Measurements from ENCODE around the gene HBE1. TPM values are rescaled to one million over a fixed set of nuclear protein-coding genes. Genes with fewer than 3 reads are reported as not detected.

HBE1 gene
- total RNA-seq, 5 donors from 2014 or later (not counting 1 experiment from before 2014, with no cell fraction given): 3.1 to 3.2 (median 3.2) TPM; not detected in 2

GRCh38 chr11:5245155-5245554 is 24.6 kb downstream of the HBE1 start:
- Histone ChIP-seq H3K9me3 (no peaks in the 10 kb centered on the region), H3K36me3 (ENCODE audit: control insufficient read depth in 2 of 2, extremely low read depth in 1 of 2, insufficient read depth in 1 of 2, low read length in 1 of 2) (no peaks in the 10 kb centered on the region), H3K27me3 (replicated peaks in 1 of 2; ENCODE audit: control insufficient read depth in 2 of 2, extremely low read depth in 1 of 2, insufficient read depth in 2 of 2, low read length in 1 of 2) (no peaks in the 10 kb centered on the region), H3K4me3 (ENCODE audit: control insufficient read depth in 1 of 2, extremely low read depth in 1 of 2, low read length in 1 of 2) (no peak overlapping the region), H3K4me1 (ENCODE audit: control insufficient read depth in 1 of 2, extremely low read depth in 1 of 2, insufficient read depth in 2 of 2, low read length in 2 of 2) (no peaks in the 10 kb centered on the region), H3K27ac (ENCODE audit: low read length) (no peak overlapping the region)
- POLR2A ChIA-PET: no interaction called here
- no peaks in the 10 kb centered on the region for H3K36me3 Mint-ChIP-seq
- H3K27ac Mint-ChIP-seq: no peak overlapping the region
- H3K9me3 Mint-ChIP-seq: no peaks in the 10 kb centered on the region
- DNase-seq (no peak), ATAC-seq (replicated peaks in 1 of 4) (no peak)
- no CpG with 5 or more reads among the region's 2 CpGs for WGBS (ENCODE audit: insufficient coverage)
- no peak overlapping the region for H3K4me3 Mint-ChIP-seq
- CTCF ChIA-PET: no interaction called here
- H3K27me3 Mint-ChIP-seq: peaks cover 0 to 11% of the 10 kb centered on the region in 2 donors
- H3K4me1 Mint-ChIP-seq: no peaks in the 10 kb centered on the region

DNA sequence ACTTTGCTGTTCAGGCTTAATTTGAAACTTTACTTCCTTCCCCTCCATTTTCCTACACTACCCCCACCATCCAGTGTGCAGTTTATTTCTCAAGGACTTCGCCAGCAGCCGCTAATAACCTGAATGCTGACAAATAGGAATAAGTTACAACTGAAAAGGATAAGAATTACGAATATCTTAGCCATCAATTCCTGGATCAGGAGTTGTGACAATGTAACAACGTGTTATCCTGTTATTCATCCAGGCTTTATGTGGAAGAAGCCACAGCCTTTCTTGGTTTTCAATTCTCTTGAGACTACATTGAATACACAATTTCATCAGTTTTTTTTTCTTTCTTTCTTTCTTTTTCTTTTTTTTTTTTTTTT is 25.9 kb downstream of the HBE1 start:
- Mint-ChIP-seq H3K36me3 (no peaks in the 10 kb centered on the region), H3K27ac (no peak overlapping the region), H3K4me1 (no peaks in the 10 kb centered on the region), H3K9me3 (no peaks in the 10 kb centered on the region), H3K27me3 (peaks cover 2 to 14% of the 10 kb centered on the region in 2 donors), H3K4me3 (no peak overlapping the region)
- Histone ChIP-seq H3K9me3 (no peaks in the 10 kb centered on the region), H3K36me3 (ENCODE audit: control insufficient read depth in 2 of 2, extremely low read depth in 1 of 2, insufficient read depth in 1 of 2, low read length in 1 of 2) (no peaks in the 10 kb centered on the region), H3K27me3 (replicated peaks in 1 of 2; ENCODE audit: control insufficient read depth in 2 of 2, extremely low read depth in 1 of 2, insufficient read depth in 2 of 2, low read length in 1 of 2) (no peaks in the 10 kb centered on the region), H3K4me1 (ENCODE audit: control insufficient read depth in 1 of 2, extremely low read depth in 1 of 2, insufficient read depth in 2 of 2, low read length in 2 of 2) (no peaks in the 10 kb centered on the region), H3K27ac (ENCODE audit: low read length) (no peak overlapping the region), H3K4me3 (ENCODE audit: control insufficient read depth in 1 of 2, extremely low read depth in 1 of 2, low read length in 1 of 2) (no peak overlapping the region)
- DNase-seq (no peak), ATAC-seq (replicated peaks in 1 of 4) (no peak)
- ChIA-PET CTCF (no interaction called here), POLR2A (no interaction called here)
- WGBS (ENCODE audit: insufficient coverage): no CpG with 5 or more reads among the region's 4 CpGs

- POLR2A ChIA-PET: no interaction called here
- peaks cover 2 to 16% of the 10 kb centered on the region in 2 donors for H3K27me3 Mint-ChIP-seq
- H3K9me3 Mint-ChIP-seq: no peaks in the 10 kb centered on the region
- no peak overlapping the region for H3K27ac Mint-ChIP-seq
- CTCF ChIA-PET: no interaction called here
- Histone ChIP-seq H3K4me3 (ENCODE audit: control insufficient read depth in 1 of 2, extremely low read depth in 1 of 2, low read length in 1 of 2) (no peak overlapping the region), H3K27me3 (replicated peaks in 1 of 2; ENCODE audit: control insufficient read depth in 2 of 2, extremely low read depth in 1 of 2, insufficient read depth in 2 of 2, low read length in 1 of 2) (no peaks in the 10 kb centered on the region), H3K36me3 (ENCODE audit: control insufficient read depth in 2 of 2, extremely low read depth in 1 of 2, insufficient read depth in 1 of 2, low read length in 1 of 2) (no peaks in the 10 kb centered on the region), H3K4me1 (ENCODE audit: control insufficient read depth in 1 of 2, extremely low read depth in 1 of 2, insufficient read depth in 2 of 2, low read length in 2 of 2) (no peaks in the 10 kb centered on the region), H3K27ac (ENCODE audit: low read length) (no peak overlapping the region), H3K9me3 (no peaks in the 10 kb centered on the region)
- no peak overlapping the region for H3K4me3 Mint-ChIP-seq
- H3K36me3 Mint-ChIP-seq: no peaks in the 10 kb centered on the region
- H3K4me1 Mint-ChIP-seq: no peaks in the 10 kb centered on the region
- DNase-seq: no peak
- ATAC-seq (replicated peaks in 1 of 4): no peak
- WGBS (ENCODE audit: insufficient coverage): 63% methylated on average over 6 of the region's 7 CpGs
Observed at GRCh38 chr11:5242933-5243815, 26.6 kb downstream of the HBE1 start.

DNA sequence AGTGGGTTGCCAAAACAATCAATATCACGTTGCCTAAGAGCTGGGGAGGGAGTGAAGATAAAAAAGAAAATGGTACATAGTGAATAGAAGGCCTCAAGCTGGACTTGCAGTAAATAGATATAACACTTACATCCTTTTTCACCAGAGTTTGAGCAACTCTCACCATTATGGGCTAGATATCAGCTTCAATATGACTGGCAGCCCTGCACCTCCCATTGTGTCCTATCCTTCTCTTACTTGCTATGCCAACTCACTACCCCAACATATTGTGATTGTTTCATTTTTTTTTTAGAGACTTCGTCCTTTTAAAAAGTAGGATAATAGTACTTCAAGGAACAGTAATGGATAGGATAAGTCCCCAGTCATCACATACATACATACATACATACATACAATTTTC is 27.5 kb downstream of the HBE1 start:
- no peaks in the 10 kb centered on the region for H3K27me3 ChIP-seq (replicated peaks in 1 of 2; ENCODE audit: control insufficient read depth in 2 of 2, extremely low read depth in 1 of 2, insufficient read depth in 2 of 2, low read length in 1 of 2)
- no peaks in the 10 kb centered on the region for H3K4me1 ChIP-seq (ENCODE audit: control insufficient read depth in 1 of 2, extremely low read depth in 1 of 2, insufficient read depth in 2 of 2, low read length in 2 of 2)
- no peak for DNase-seq
- no peaks in the 10 kb centered on the region for H3K9me3 ChIP-seq
- ChIA-PET POLR2A (no interaction called here), CTCF (no interaction called here)
- Mint-ChIP-seq H3K9me3 (no peaks in the 10 kb centered on the region), H3K27ac (no peak overlapping the region), H3K4me1 (no peaks in the 10 kb centered on the region), H3K4me3 (no peak overlapping the region), H3K36me3 (no peaks in the 10 kb centered on the region), H3K27me3 (peaks cover 2 to 16% of the 10 kb centered on the region in 2 donors)
- no peak overlapping the region for H3K4me3 ChIP-seq (ENCODE audit: control insufficient read depth in 1 of 2, extremely low read depth in 1 of 2, low read length in 1 of 2)
- no peak for ATAC-seq (replicated peaks in 1 of 4)
- no peak overlapping the region for H3K27ac ChIP-seq (ENCODE audit: low read length)
- WGBS (ENCODE audit: insufficient coverage): no CpG with 5 or more reads among the region's 2 CpGs
- no peaks in the 10 kb centered on the region for H3K36me3 ChIP-seq (ENCODE audit: control insufficient read depth in 2 of 2, extremely low read depth in 1 of 2, insufficient read depth in 1 of 2, low read length in 1 of 2)

GRCh38 chr11:5241458-5241857 is 28.3 kb downstream of the HBE1 start:
- no peaks in the 10 kb centered on the region for H3K4me1 Mint-ChIP-seq
- no peak for ATAC-seq (replicated peaks in 1 of 4)
- Histone ChIP-seq H3K27ac (ENCODE audit: low read length) (no peak overlapping the region), H3K4me1 (ENCODE audit: control insufficient read depth in 1 of 2, extremely low read depth in 1 of 2, insufficient read depth in 2 of 2, low read length in 2 of 2) (no peaks in the 10 kb centered on the region), H3K4me3 (ENCODE audit: control insufficient read depth in 1 of 2, extremely low read depth in 1 of 2, low read length in 1 of 2) (no peak overlapping the region), H3K36me3 (ENCODE audit: control insufficient read depth in 2 of 2, extremely low read depth in 1 of 2, insufficient read depth in 1 of 2, low read length in 1 of 2) (no peaks in the 10 kb centered on the region), H3K27me3 (replicated peaks in 1 of 2; ENCODE audit: control insufficient read depth in 2 of 2, extremely low read depth in 1 of 2, insufficient read depth in 2 of 2, low read length in 1 of 2) (no peaks in the 10 kb centered on the region), H3K9me3 (no peaks in the 10 kb centered on the region)
- CTCF ChIA-PET: no interaction called here
- no peaks in the 10 kb centered on the region for H3K9me3 Mint-ChIP-seq
- H3K36me3 Mint-ChIP-seq: no peaks in the 10 kb centered on the region
- H3K27me3 Mint-ChIP-seq: peaks cover 2 to 18% of the 10 kb centered on the region in 2 donors
- DNase-seq: no peak
- 45% methylated on average over 2 of the region's 3 CpGs for WGBS (ENCODE audit: insufficient coverage)
- no peak overlapping the region for H3K4me3 Mint-ChIP-seq
- no peak overlapping the region for H3K27ac Mint-ChIP-seq
- POLR2A ChIA-PET: no interaction called here

DNA sequence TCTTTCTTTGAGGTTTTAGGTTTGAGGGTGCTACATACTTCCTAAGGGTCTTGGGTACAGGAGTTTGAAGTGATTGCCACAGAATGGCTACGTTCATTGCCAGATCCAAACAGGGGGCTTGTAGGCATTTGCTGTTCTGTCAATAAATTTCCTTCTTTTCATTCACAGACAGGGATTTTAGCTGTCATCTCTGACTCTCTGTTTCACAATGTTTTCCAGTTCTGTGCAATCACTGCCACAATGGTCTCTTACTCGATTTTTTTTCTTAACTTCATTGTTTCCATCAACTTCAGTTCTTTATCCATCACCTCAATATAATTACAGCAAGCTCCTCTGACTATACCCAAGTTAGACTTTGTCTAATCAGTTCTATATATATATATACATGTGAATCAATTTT is 29.3 kb downstream of the HBE1 start:
- Histone ChIP-seq H3K4me1 (ENCODE audit: control insufficient read depth in 1 of 2, extremely low read depth in 1 of 2, insufficient read depth in 2 of 2, low read length in 2 of 2) (no peaks in the 10 kb centered on the region), H3K36me3 (ENCODE audit: control insufficient read depth in 2 of 2, extremely low read depth in 1 of 2, insufficient read depth in 1 of 2, low read length in 1 of 2) (no peaks in the 10 kb centered on the region), H3K9me3 (no peaks in the 10 kb centered on the region), H3K4me3 (ENCODE audit: control insufficient read depth in 1 of 2, extremely low read depth in 1 of 2, low read length in 1 of 2) (no peak overlapping the region), H3K27ac (ENCODE audit: low read length) (no peak overlapping the region), H3K27me3 (replicated peaks in 1 of 2; ENCODE audit: control insufficient read depth in 2 of 2, extremely low read depth in 1 of 2, insufficient read depth in 2 of 2, low read length in 1 of 2) (no peaks in the 10 kb centered on the region)
- no peaks in the 10 kb centered on the region for H3K36me3 Mint-ChIP-seq
- peaks cover 2 to 15% of the 10 kb centered on the region in 2 donors for H3K27me3 Mint-ChIP-seq
- DNase-seq: no peak
- WGBS (ENCODE audit: insufficient coverage): 40% methylated on average over 1 of the region's 2 CpGs
- POLR2A ChIA-PET: no interaction called here
- no peak overlapping the region for H3K27ac Mint-ChIP-seq
- H3K4me3 Mint-ChIP-seq: no peak overlapping the region
- no peaks in the 10 kb centered on the region for H3K4me1 Mint-ChIP-seq
- CTCF ChIA-PET: no interaction called here
- H3K9me3 Mint-ChIP-seq: no peaks in the 10 kb centered on the region
- ATAC-seq (replicated peaks in 1 of 4): no peak

- Histone ChIP-seq H3K27ac (ENCODE audit: low read length) (no peak overlapping the region), H3K27me3 (replicated peaks in 1 of 2; ENCODE audit: control insufficient read depth in 2 of 2, extremely low read depth in 1 of 2, insufficient read depth in 2 of 2, low read length in 1 of 2) (no peaks in the 10 kb centered on the region), H3K36me3 (ENCODE audit: control insufficient read depth in 2 of 2, extremely low read depth in 1 of 2, insufficient read depth in 1 of 2, low read length in 1 of 2) (no peaks in the 10 kb centered on the region), H3K4me3 (ENCODE audit: control insufficient read depth in 1 of 2, extremely low read depth in 1 of 2, low read length in 1 of 2) (no peak overlapping the region), H3K4me1 (ENCODE audit: control insufficient read depth in 1 of 2, extremely low read depth in 1 of 2, insufficient read depth in 2 of 2, low read length in 2 of 2) (no peaks in the 10 kb centered on the region), H3K9me3 (no peaks in the 10 kb centered on the region)
- POLR2A ChIA-PET: no interaction called here
- H3K4me1 Mint-ChIP-seq: no peaks in the 10 kb centered on the region
- H3K9me3 Mint-ChIP-seq: no peaks in the 10 kb centered on the region
- H3K27ac Mint-ChIP-seq: no peak overlapping the region
- H3K27me3 Mint-ChIP-seq: peaks cover 2 to 16% of the 10 kb centered on the region in 2 donors
- WGBS (ENCODE audit: insufficient coverage): 67% methylated on average over 1 of the region's 1 CpG
- ATAC-seq (replicated peaks in 1 of 4) (no peak), DNase-seq (no peak)
- H3K36me3 Mint-ChIP-seq: no peaks in the 10 kb centered on the region
- H3K4me3 Mint-ChIP-seq: no peak overlapping the region
- CTCF ChIA-PET: no interaction called here
Observed at GRCh38 chr11:5240056-5240455, 29.7 kb downstream of the HBE1 start.
